GM18520 (cell line): ENCODE measurements around the gene SPARC.
"Not testable (repeated sequence)": the region's sequence is repeated elsewhere in the genome, so short reads cannot be mapped to it uniquely, and the experiment has no call there.

Source experiments
- ATAC-seq: cut with Tn5 transposase; IDR thresholded peaks from one replicate; pipeline ENCODE4 v1.9.1; 2021; ENCODE audit not compliant: unreplicated experiment

Gene SPARC

GRCh38 chr5:151700820-151701219 lies 14.1 kb upstream of the SPARC start:
- ATAC-seq, result no peak

GRCh38 chr5:151700296-151700695 lies 13.6 kb upstream of the SPARC start:
- no peak for ATAC-seq

- ATAC-seq, result no peak
These were observed 12.6 kb upstream of the SPARC start for GRCh38 chr5:151699071-151699901.

- not testable (repeated sequence) for ATAC-seq
These were observed 11.4 kb upstream of the SPARC start for GRCh38 chr5:151698081-151698480.

- ATAC-seq, result no peak
These were observed 10.7 kb upstream of the SPARC start for GRCh38 chr5:151697452-151697851.

GRCh38 chr5:151696470-151697061 lies 9.9 kb upstream of the SPARC start:
- ATAC-seq, result no peak

GRCh38 chr5:151695464-151695863 lies 8.7 kb upstream of the SPARC start:
- no peak for ATAC-seq

- ATAC-seq, result no peak
These were observed 7.3 kb upstream of the SPARC start for GRCh38 chr5:151694035-151694485.

GRCh38 chr5:151692312-151692711 lies 5.6 kb upstream of the SPARC start:
- no peak for ATAC-seq

- ATAC-seq, result no peak
These were observed 5.0 kb upstream of the SPARC start for GRCh38 chr5:151691706-151692105.

GRCh38 chr5:151689591-151689990 lies 2.9 kb upstream of the SPARC start:
- not testable (repeated sequence) for ATAC-seq

GRCh38 chr5:151688436-151688835 lies 1.7 kb upstream of the SPARC start:
- no peak for ATAC-seq

GRCh38 chr5:151685749-151686673 lies 704 bp downstream of the SPARC start:
- ATAC-seq, result no peak

- ATAC-seq, result no peak
These were observed 1.9 kb downstream of the SPARC start for GRCh38 chr5:151684690-151685361.

- ATAC-seq, result no peak
These were observed 2.6 kb downstream of the SPARC start for GRCh38 chr5:151683986-151684588.

- no peak for ATAC-seq
These were observed 3.3 kb downstream of the SPARC start for GRCh38 chr5:151683444-151683843.

- ATAC-seq, result no peak
These were observed 3.9 kb downstream of the SPARC start for GRCh38 chr5:151682751-151683331.

GRCh38 chr5:151682240-151682639 lies 4.5 kb downstream of the SPARC start:
- ATAC-seq, result no peak

GRCh38 chr5:151680944-151681427 lies 5.7 kb downstream of the SPARC start:
- ATAC-seq, result no peak

- not testable (repeated sequence) for ATAC-seq
These were observed 6.6 kb downstream of the SPARC start for GRCh38 chr5:151680156-151680505.
